Fibroblast of skin of back (primary cell): ENCODE results near the gene CPOX. TPM values are rescaled to one million over a fixed set of nuclear protein-coding genes. Genes with fewer than 3 reads are reported as not detected.
A peak's percentile ranks its signal among the peaks of the same experiment; 100 is the strongest.
"Not testable (repeated sequence)": the region's sequence is repeated elsewhere in the genome, so short reads cannot be mapped to it uniquely, and the experiment has no call there.

ENCODE experiments used
- DNase-seq: peaks from one replicate; pipeline ENCODE4 v3.0.0-alpha.2; 2013
- polyA plus RNA-seq, 2 experiments: library from polyadenylated mRNA; unstranded; fragments of 120-200 nt; gene quantifications; one replicate each; pipeline ENCODE4 v1.2.1, GENCODE V29; 2013; ENCODE audit not compliant: insufficient read length in 2 of 2

The CPOX gene
- polyA plus RNA-seq (2013, experiment 1 of 2; ENCODE audit: insufficient read length) = 24.1 TPM
- polyA plus RNA-seq (2013, experiment 2 of 2; ENCODE audit: insufficient read length) = 15.7 TPM

DNA sequence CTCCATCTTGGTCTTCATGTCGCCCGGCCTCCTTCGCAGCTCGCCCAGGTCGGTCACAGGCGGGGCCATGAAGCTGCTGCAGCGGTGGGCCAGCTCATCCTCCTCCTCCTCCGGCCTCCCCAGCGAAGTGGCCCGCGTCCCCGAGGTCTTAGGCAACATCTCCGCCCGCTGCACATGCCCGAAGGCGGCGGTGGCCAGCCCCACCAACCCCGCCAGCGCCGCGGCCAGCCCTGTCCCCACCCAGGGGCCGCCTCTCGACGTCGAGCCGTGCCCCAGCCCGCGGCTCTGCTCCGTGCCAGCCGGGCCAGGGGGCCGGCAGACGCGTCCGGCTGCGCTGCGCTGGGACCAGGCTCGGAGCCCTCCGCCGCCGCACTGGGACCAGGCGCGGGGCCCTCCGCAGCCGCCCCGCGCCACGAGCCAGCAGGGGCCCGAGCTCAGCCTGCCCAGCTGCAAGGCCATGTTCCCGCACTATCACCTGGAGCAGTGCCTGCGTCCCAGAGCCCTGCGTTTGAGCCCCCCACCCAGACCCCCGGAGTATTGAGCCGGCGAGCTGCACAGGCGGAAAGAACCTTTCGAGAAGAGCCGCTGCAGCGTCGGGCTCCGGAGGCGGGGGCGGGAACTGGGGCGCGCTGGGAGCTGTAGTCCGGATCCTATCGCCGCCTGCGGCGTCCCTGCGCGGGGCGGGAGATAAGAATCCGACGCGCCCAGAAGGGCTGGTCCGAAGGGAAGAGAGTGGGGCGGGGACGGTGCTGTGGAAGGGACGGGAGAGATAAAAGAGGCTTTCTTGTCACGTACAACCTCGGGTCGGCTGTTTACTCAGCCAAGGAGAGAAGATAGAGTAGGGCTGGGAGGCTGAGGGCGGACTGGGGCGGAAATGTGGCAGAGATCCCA lies at the start of gene CPOX:
TSS of gene CPOX (minus strand) at position 566 of the 891 bp plus-strand sequence. CDS start at position 459, 107 bp downstream.
- DNase-seq = peak; percentile 94

GRCh38 chr3:98642769-98643168 lies 49.4 kb upstream of the CPOX start:
- not testable (repeated sequence) for DNase-seq

DNA sequence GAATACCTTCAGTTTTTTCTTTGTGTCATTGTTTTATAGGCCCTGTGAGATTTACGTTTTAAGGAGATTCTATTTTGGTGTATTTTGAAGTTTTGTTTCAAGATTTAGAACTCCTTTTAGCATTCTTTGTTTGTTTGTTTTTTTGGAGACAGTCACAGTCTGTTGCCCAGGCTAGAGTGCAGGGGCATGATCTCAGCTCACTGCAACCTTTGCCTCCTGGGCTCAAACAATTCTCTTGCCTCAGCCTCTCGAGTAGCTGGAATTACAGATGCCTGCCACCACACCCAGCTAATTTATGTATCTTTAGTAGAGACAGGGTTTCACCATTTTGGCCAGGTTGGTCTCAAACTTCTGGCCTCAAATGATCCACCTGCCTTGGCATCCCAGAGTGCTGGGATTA lies 48.3 kb upstream of the CPOX start:
- not testable (repeated sequence) for DNase-seq

- not testable (repeated sequence) for DNase-seq
Measured at GRCh38 chr3:98638515-98638914, 45.1 kb upstream of the CPOX start.

- DNase-seq = no peak
Measured at GRCh38 chr3:98630416-98630815, 37.0 kb upstream of the CPOX start.

DNA sequence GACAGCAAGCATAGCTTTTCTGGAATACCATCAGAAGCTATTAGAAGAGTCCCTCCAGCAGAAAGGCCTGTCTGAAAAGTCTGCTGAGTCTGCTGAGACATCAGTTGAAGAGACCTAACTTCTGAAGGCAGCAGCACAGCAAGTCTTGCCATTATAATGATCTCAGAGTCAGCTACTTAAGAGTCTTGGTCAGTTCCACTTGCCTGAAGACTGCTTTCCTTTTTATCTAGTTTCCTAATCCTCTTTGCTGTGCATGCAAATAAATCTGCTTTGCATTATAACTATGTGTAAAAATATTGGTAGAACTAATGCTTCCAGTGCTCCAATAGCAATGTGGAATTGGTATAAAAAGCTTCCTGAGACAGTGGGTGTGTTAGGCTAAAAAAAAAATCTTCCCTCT lies 34.9 kb upstream of the CPOX start:
- DNase-seq = no peak

- DNase-seq = no peak
Measured at GRCh38 chr3:98626151-98626550, 32.7 kb upstream of the CPOX start.

DNA sequence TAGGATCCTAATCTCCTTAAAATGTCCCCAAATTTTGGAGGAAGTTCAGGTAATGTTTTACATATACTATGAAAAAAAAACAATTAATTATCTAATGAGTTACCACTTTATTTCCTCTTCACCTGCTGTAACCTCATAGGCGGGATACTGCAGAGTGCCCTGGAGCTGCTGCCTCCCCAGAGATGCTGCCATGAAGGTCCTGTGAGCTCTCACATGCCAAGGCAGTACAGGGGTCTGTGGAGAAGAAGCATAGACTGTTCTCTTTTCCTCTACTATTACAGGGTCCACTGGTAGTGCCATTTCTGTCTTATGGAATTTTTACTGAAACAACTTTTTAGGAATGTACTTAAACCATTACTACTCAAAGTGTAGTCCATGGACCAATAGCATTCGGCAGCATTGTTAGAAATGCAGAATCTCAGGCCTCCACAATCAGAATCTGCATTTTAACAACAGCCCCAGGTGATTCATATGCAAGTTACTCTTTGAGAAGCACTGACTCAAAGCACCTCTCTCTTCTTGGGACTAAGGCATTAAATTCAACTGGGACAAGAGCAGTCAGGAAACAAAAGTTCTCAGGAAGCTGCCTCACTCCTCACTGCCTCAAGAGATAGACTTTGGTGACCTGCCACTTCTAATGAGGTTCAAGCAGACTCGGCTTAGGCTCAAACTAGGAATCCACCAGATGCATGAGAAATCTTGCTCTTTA lies 30.3 kb upstream of the CPOX start:
- DNase-seq = no peak

- DNase-seq = no peak
Measured at GRCh38 chr3:98617841-98618240, 24.4 kb upstream of the CPOX start.

GRCh38 chr3:98613616-98614015 lies 20.2 kb upstream of the CPOX start:
- no peak for DNase-seq

GRCh38 chr3:98612996-98613517 lies 19.6 kb upstream of the CPOX start:
- DNase-seq = peak; percentile 19

DNA sequence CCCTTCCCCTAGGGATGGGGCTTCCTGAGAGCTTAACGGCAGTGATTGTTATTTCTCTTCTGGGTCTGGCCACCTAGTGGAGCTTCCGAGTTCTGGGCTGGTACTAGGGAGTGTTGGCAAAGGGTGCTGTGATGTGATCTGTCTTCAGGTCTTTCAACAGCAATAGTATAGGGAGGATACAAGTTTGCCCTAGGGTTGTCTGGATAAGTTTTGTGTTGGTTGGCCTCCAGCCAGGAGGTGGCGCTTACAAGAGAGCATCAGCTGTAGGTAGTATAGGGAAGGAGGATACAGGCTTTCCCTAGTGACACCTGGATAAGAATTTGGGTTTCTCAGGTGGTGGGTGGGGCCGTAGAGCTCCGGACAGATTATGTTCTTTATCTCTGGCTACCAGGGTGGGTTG lies 19.2 kb upstream of the CPOX start:
- DNase-seq = no peak

- DNase-seq = no peak
Measured at GRCh38 chr3:98608029-98608428, 14.6 kb upstream of the CPOX start.

- DNase-seq = no peak
Measured at GRCh38 chr3:98603580-98603979, 10.2 kb upstream of the CPOX start.

DNA sequence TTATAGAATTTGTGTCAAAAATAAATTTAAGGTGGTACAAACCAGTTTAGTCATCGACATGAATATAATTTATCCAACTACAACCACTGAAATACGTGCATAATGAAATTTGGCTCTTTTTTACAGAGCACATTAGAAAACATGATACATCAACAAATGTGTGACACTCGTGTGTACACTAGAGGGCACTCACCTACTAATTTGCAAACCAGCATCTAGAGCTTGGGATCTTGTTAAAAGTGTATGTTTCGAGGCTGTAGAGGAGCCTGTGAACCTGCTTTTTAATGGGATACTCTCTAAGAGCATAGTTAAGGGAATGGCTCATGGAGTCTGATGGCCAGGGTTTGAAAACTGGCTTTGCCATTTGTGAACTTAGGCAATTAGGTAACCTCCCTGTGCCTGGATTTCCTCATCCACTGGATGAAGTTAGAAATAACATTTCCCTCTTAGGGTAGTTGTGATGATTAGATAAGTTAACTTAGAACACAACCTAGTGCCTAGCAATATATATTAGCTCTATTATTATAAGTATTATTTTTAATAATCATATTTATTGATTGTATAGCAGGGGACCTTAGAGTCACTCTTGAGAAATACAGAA lies 8.8 kb upstream of the CPOX start:
- DNase-seq = peak; percentile 69

DNA sequence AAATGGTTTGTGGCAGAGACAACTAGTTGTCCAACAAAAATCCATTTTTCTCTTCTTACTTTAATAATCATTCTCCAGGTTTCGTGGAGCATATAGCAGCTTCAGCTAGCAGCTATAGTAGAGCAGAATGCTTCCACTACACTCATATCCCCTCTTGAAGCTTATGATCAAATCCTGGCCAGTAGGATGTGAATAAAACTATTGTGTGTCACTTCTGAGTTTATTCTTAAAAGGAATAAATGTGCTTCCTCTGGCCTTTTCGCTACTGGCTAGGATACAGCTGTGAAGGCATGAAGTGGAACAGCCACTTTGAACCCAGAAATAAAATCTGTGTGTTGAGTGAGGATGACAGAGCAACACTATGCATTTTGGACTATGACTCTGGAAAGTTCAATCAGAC lies 7.8 kb upstream of the CPOX start:
- no peak for DNase-seq

GRCh38 chr3:98600412-98601095 lies 7.1 kb upstream of the CPOX start:
- DNase-seq = no peak

DNA sequence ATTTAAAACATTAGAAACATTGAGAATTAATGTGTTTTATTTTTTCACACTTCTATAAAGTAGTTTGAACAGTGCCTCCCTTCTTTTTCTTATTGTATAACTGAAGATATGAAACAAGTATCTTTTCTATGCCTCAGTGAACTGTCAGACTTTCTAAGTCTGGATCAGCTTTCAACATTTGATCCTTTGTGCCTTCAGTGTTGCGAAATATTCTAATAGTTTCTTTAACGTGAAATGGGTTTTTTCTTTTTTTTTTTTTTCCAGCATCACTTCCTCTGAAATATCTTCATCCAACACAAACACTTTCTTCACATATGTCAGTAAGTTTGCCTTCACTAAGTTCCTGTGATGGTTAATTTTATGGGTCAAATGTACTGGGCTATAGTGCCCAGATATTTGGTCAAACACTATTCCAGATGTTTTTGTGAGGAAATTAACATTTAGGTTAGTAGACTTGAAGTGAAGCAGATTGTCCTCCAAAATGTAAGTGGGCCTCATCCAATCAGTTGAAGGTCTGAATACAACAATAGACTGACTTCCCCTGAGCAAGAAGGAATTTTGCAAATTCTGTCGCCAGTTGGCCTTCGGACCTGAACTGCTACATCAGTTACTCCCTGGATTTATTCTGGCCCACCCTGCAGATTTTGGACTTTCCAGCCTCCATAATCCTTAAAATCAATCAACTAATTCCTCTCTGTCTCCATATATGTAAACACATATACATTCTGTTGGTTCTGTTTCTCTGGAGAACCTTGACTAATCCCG lies 6.4 kb upstream of the CPOX start:
- DNase-seq = no peak

DNA sequence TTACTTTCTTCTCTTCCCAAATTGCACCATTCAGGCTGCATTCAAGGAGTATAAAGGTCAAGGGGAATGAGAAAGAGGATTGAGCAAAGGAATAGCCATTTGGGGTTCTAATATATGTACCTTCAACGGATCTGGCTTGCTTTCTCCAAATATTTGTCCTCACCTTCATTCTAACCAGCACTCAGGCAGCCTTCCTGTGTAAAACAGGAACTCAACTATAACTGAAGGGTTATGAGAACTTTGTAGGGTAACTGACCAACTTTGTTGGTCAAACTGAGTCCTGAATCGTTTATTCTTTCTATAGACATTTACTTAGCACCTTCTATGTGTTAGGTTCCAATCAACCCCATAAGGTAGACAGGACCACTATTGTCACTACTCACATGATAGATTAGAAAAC lies 5.1 kb upstream of the CPOX start:
- DNase-seq = no peak

DNA sequence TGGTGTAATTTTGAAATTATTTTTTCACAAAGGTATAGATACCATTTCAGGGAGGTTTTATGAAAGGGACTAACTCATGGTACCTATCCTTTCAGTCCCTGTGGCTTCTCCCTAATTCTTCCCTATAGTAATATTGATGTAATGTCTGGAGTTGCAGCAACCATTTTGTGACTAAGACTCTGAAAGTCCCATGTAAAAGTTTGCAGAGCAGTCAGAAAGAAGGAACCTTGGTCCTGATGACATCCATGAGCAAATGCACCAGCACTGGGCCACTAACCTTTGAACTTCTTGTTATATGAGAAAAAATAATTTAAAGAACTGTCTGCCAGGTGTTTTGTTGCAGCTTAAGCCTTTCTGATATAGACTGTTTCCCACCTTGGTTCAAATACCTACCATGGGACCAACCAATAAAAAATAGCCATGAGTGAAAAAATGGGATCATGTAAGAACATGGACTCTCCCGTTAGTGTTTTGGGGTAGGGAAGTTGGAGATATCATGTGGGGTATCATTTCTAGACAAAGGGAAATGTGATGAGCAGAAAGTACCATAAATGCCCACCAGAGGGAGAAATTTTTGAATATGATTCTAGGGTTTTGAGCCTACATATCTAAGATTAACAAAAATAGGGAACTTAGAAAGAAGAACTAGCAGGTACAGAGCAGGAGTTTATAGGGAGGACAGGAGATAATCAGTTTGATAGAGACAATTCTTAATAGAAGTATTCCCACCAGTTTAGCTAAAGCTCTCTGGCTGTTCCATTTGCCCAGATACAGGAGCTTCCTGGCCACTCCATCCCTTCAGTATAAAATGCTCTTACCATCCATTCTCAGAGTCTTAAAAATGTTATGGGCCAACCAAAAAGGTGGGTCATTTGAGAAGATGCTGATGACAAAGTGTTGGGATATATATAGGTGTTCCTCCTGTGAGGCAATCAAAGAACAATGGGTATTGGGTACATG lies 3.4 kb upstream of the CPOX start:
- DNase-seq = peak; percentile 43
